Keratinocyte (primary cell): ENCODE data around the gene PLCZ1. TPM values are rescaled to one million over a fixed set of nuclear protein-coding genes. Genes with fewer than 3 reads are reported as not detected.

Experiments used
- DNase-seq: peaks from one replicate; pipeline ENCODE4 v3.0.0-alpha.2; 2011; ENCODE audit warnings: low read depth, missing footprints, low spot score
- FAIRE-seq: peaks from 2 replicates; lab custom pipeline; 2011; peaks lifted over from hg19 to GRCh38; lab: Jason Lieb, UNC
- H2AFZ ChIP-seq: 2 replicates; pipeline ENCODE4 v1.6.0; 2012; ENCODE audit warnings: low read length, control low read depth, inconsistent platforms; ENCODE audit not compliant: control insufficient read depth
- H3K27ac ChIP-seq: 2 replicates; pipeline ENCODE4 v1.5.1; 2011; ENCODE audit warnings: low read length; ENCODE audit not compliant: control insufficient read depth, insufficient read depth
- H3K27me3 ChIP-seq: 3 replicates; pipeline ENCODE4 v1.6.0; 2011; ENCODE audit warnings: low read length; ENCODE audit not compliant: control insufficient read depth, insufficient read depth; ENCODE audit errors: extremely low read depth
- H3K36me3 ChIP-seq, 2 experiments: 2 replicates in 1 of 2; 3 replicates in 1 of 2; pipeline ENCODE4 v1.5.1; 2011; ENCODE audit warnings: low read length in 2 of 2, mild to moderate bottlenecking in 1 of 2; ENCODE audit not compliant: control insufficient read depth in 2 of 2, insufficient read depth in 2 of 2; ENCODE audit errors: extremely low read depth in 1 of 2
- H3K4me1 ChIP-seq: 3 replicates; pipeline ENCODE4 v1.5.1; 2011; ENCODE audit warnings: low read length; ENCODE audit not compliant: control insufficient read depth, insufficient read depth; ENCODE audit errors: extremely low read depth
- H3K4me2 ChIP-seq: 3 replicates; pipeline ENCODE4 v1.6.0; 2011; ENCODE audit warnings: low read depth, low read length; ENCODE audit not compliant: control insufficient read depth, insufficient read depth; ENCODE audit errors: extremely low read depth
- H3K4me3 ChIP-seq, 3 experiments: fragments of 200-600 bp in 1 of 3; sonication (generic) in 1 of 3; 2 replicates in 2 of 3; 3 replicates in 1 of 3; pipeline ENCODE4 v1.5.1; 2011 to 2016; ENCODE audit warnings: low read length in 3 of 3, mild to moderate bottlenecking in 3 of 3, control low read depth in 2 of 3, inconsistent platforms in 1 of 3, low read depth in 1 of 3, mixed read lengths in 1 of 3, mixed run types in 1 of 3, moderate library complexity in 1 of 3; ENCODE audit not compliant: control insufficient read depth in 2 of 3, insufficient read depth in 2 of 3; ENCODE audit errors: extremely low read depth in 1 of 3
- H3K79me2 ChIP-seq: 2 replicates; pipeline ENCODE4 v1.6.0; 2012; ENCODE audit warnings: low read length; ENCODE audit not compliant: control insufficient read depth, insufficient read depth
- H3K9ac ChIP-seq: 3 replicates; pipeline ENCODE4 v1.6.0; 2011; ENCODE audit warnings: low read length; ENCODE audit not compliant: control insufficient read depth, insufficient read depth; ENCODE audit errors: extremely low read depth
- H3K9me1 ChIP-seq: 3 replicates; pipeline ENCODE4 v1.6.0; 2011; ENCODE audit warnings: low read length; ENCODE audit not compliant: control insufficient read depth, insufficient read depth; ENCODE audit errors: extremely low read depth
- H3K9me3 ChIP-seq: 2 replicates; pipeline ENCODE4 v1.5.1; 2012; ENCODE audit warnings: low read depth, low read length; ENCODE audit not compliant: control insufficient read depth
- H4K20me1 ChIP-seq: 3 replicates; pipeline ENCODE4 v1.6.0; 2011; ENCODE audit warnings: low read length; ENCODE audit not compliant: control insufficient read depth, insufficient read depth; ENCODE audit errors: extremely low read depth
- CTCF ChIP-seq, 3 experiments: IDR thresholded peaks in 1 of 3; conservative IDR thresholded peaks in 1 of 3; optimal IDR thresholded peaks in 1 of 3; 2 replicates in 2 of 3; 3 replicates in 1 of 3; pipeline versions ENCODE3 to v1.5.1; 2011; ENCODE audit warnings: low read length in 3 of 3, mild to moderate bottlenecking in 3 of 3, moderate library complexity in 2 of 3, control low read depth in 1 of 3, inconsistent platforms in 1 of 3; ENCODE audit not compliant: insufficient read depth in 2 of 3; ENCODE audit errors: extremely low read depth in 1 of 3
- EZH2 ChIP-seq: IDR thresholded peaks from one replicate; pipeline ENCODE4 v1.6.1; 2012; ENCODE audit warnings: inconsistent platforms, mild to moderate bottlenecking, low read length, moderate library complexity
- dilution Hi-C: fragments of 300-500 bp; cut with MboI; formaldehyde crosslinking; loops from one replicate; pipeline ENCODE4 v1.7.0; 2020; ENCODE audit warnings: low sequenced_read_pairs; ENCODE audit not compliant: extremely low pct_ligation_motif_present
- polyA plus RNA-seq, 5 experiments: library from polyadenylated mRNA; depleted of rRNA in 3 of 5; stranded (reverse) in 3 of 5; stranded (forward) in 1 of 5; unstranded in 1 of 5; fragments of >200 nt; gene quantifications; 1 replicate in 1 of 5; 2 replicates in 3 of 5; 3 replicates in 1 of 5; pipeline versions ENCODE4 v1.2.1 to v1.2.3, GENCODE V29; 2011 to 2012; ENCODE audit warnings: missing spikeins in 2 of 5, low read depth in 1 of 5, low replicate concordance in 1 of 5

The PLCZ1 gene
- polyA plus RNA-seq, 1 donor (not counting 4 experiments of a cell fraction or from before 2014, with no cell fraction given): 0.62 TPM

- Histone ChIP-seq H3K9ac (no peak overlapping the region), H3K36me3 (no peaks in the 10 kb centered on the region), H3K4me1 (peaks cover 24% of the 10 kb centered on the region), H4K20me1 (no peaks in the 10 kb centered on the region), H3K4me2 (no peak overlapping the region), H3K79me2 (no peaks in the 10 kb centered on the region), H3K27ac (no peak overlapping the region), H3K27me3 (no peaks in the 10 kb centered on the region), H3K9me1 (no peaks in the 10 kb centered on the region), H3K4me3 (no peak overlapping the region), H2AFZ (no peak overlapping the region), H3K9me3 (no peaks in the 10 kb centered on the region)
- DNase-seq (no peak), FAIRE-seq (no peak)
- TF ChIP-seq CTCF (optimal IDR thresholded peaks at IDR 0.05 in 1 of 3, IDR thresholded peaks at IDR 0.05 in 1 of 3, conservative IDR thresholded peaks at IDR 0.05 in 1 of 3; ENCODE audit: extremely low read depth in 1 of 3, insufficient read depth in 2 of 3, low read length in 3 of 3) (no peak), EZH2 (no peak)
- dilution Hi-C loops: no loop called here
These were observed 21.6 kb downstream of the PLCZ1 start for GRCh38 chr12:18716236-18716635.

GRCh38 chr12:18706798-18707197 lies 31.0 kb downstream of the PLCZ1 start:
- Histone ChIP-seq H3K9me1 (no peaks in the 10 kb centered on the region), H3K27ac (no peak overlapping the region), H3K4me2 (no peak overlapping the region), H3K9ac (no peak overlapping the region), H2AFZ (no peak overlapping the region), H3K4me1 (no peaks in the 10 kb centered on the region), H4K20me1 (no peaks in the 10 kb centered on the region), H3K36me3 (no peaks in the 10 kb centered on the region), H3K9me3 (no peaks in the 10 kb centered on the region), H3K79me2 (no peaks in the 10 kb centered on the region), H3K4me3 (no peak overlapping the region), H3K27me3 (no peaks in the 10 kb centered on the region)
- FAIRE-seq: peak; percentile 66
- DNase-seq: no peak
- dilution Hi-C loops: no loop called here
- no peak for TF ChIP-seq EZH2

GRCh38 chr12:18703911-18704310 lies 33.9 kb downstream of the PLCZ1 start:
- no peaks in the 10 kb centered on the region for H3K9me3 ChIP-seq
- FAIRE-seq (no peak), DNase-seq (no peak)
- H3K9ac ChIP-seq: no peak overlapping the region
- H3K36me3 ChIP-seq: no peaks in the 10 kb centered on the region
- no peak overlapping the region for H3K27ac ChIP-seq
- H3K27me3 ChIP-seq: no peaks in the 10 kb centered on the region
- no peak overlapping the region for H3K4me3 ChIP-seq
- dilution Hi-C loops: no loop called here
- TF ChIP-seq CTCF (optimal IDR thresholded peaks at IDR 0.05 in 1 of 3, IDR thresholded peaks at IDR 0.05 in 1 of 3, conservative IDR thresholded peaks at IDR 0.05 in 1 of 3; ENCODE audit: extremely low read depth in 1 of 3, insufficient read depth in 2 of 3, low read length in 3 of 3) (no peak), EZH2 (no peak)
- H3K9me1 ChIP-seq: no peaks in the 10 kb centered on the region
- no peak overlapping the region for H3K4me2 ChIP-seq
- H4K20me1 ChIP-seq: no peaks in the 10 kb centered on the region
- H2AFZ ChIP-seq: no peak overlapping the region
- H3K4me1 ChIP-seq: no peaks in the 10 kb centered on the region
- no peaks in the 10 kb centered on the region for H3K79me2 ChIP-seq
